HT1080 (cell line): ENCODE data around the gene TLCD3B. TPM values are rescaled to one million over a fixed set of nuclear protein-coding genes. Genes with fewer than 3 reads are reported as not detected.

Source experiments
- DNase-seq: peaks from one replicate; pipeline ENCODE4 v3.0.0-alpha.2; 2015; ENCODE audit warnings: low read depth
- total RNA-seq: library from RNA; depleted of rRNA; stranded (reverse); fragments of >200 nt; shearing (Covaris generic); gene quantifications from 2 replicates; pipeline ENCODE4 v1.2.3, GENCODE V29; 2014

The TLCD3B gene
- total RNA-seq, 1 experiment from 2014 or later, result 0.11 TPM

DNA sequence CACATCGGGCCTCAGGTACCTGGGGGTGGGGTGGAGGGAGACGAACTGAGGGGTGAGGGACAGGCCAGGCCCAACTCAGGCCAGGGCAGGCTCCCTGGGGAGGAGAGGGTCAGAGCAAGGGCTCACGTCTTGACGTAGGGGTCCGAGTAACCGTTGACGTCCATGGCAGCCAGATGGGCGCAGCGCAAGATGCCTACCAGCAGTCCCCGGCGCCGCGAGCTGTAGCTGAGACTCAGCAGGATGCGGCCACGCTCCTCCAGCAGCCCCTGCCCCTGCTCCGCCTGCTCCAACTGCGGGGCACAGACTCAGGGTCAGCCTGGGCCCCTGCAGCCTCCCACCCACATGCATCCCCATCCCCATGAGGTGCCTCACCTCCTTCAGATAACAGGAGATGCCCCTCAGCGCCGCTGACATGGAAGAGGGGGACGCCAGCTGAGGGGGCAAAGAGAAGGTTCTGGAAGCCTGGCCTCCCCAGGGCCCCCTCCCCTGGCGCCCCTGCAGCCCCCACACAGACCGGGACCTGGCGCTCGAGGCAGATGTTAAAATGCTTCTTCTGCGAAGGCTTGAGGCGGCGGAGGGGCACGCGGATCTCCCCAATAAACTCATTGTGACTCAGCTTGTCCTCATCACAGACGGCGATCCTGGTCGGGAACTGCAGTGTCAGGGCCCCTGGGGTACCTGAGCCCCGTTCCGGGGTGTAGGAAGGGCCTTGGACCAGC is 24.3 kb downstream of the TLCD3B start:
- DNase-seq, result no peak

DNA sequence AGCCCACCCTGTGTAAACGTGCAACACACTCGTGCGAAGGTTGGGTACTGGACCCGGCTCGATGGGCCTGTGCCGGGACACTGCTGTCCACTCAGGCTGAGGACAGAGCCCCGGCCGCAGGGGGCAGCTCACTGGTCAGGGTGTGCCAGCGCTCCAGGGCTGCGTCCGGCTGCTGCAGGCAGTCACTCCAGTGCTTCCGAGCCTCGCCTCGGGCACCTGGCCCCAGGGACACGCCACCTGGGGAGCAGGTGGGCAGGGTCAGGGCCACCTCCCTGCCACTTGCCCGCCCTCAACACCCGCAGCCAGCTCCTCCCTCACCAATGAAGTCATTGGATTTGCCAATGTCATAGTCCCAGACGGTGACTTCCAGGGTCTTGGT is 25.0 kb downstream of the TLCD3B start:
- DNase-seq, result no peak

DNA sequence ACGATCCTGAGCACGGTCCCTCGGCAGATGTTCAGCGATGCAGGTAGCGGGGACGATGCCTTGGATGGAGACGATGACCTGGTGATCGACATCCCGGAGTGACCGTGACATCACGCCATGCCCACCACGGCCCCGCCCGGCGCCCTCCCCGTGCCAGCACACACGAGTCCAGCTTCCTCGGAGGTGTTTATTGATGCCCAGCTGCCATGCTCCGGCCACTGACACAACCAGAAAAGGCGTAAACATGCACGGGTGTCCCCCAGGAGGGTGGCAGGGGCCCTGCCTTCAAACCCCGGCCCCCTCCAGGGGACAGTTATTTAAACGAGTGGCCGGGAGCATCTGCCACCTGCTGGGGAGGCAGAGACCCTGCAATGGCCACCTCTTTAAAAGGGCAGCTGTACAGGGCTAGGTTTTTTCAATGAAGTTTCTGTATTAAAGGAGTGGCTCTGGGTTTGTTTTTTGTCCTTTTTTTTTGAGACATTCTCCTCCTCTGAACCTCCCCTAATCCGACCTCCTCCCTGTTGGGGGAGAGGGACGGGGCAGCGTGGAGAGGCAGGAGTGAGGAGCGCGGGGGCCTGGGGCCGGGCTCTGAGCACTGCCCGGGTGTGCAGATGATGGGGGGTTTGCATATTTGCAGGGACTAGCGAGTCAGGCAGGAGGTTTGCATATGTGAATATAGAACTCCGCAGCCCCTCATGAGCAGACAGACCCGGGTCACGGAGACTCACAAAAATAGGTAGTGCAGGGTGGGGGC is 25.6 kb downstream of the TLCD3B start:
- DNase-seq, result peak; percentile 23

DNA sequence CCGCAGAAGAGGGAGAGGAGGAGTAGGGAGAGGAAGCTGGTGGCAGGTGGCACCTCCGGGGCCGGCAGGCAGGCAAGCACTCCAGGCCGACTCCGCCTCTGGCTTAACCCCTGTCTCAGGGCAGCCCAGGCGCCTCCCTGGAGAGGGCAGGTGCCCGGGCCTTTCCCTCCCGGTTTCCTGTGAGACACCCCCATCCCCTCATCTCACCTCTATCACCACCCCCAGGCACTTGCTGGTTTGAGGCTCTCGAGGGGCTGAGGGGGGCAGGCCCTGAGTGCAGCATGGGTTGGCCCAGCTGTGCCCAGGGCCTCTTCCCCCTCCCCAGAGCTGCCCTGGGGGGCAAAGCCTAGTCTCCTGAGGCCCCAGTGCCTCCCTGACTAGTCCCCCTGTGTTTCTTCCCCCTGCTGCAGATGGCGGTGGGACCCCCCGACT is 26.2 kb downstream of the TLCD3B start:
- DNase-seq, result no peak

DNA sequence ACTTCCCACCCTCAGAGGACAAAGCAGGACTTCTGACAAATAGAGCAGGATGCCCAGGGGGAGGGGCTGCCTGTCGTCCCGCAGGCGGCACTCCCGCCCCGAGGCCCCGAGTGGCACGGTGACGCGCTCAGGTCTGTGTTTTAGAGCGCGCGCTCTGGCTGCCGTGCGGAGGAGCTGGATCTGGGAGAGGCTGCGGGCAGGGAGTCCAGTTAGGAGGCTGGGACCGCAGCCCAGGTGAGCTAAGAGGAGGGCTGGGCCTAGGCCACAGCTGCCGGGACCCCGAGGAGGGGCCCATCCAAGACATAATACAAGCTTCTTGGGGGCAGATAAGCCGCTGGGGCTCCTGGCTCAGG is 26.7 kb downstream of the TLCD3B start:
- DNase-seq, result no peak

DNA sequence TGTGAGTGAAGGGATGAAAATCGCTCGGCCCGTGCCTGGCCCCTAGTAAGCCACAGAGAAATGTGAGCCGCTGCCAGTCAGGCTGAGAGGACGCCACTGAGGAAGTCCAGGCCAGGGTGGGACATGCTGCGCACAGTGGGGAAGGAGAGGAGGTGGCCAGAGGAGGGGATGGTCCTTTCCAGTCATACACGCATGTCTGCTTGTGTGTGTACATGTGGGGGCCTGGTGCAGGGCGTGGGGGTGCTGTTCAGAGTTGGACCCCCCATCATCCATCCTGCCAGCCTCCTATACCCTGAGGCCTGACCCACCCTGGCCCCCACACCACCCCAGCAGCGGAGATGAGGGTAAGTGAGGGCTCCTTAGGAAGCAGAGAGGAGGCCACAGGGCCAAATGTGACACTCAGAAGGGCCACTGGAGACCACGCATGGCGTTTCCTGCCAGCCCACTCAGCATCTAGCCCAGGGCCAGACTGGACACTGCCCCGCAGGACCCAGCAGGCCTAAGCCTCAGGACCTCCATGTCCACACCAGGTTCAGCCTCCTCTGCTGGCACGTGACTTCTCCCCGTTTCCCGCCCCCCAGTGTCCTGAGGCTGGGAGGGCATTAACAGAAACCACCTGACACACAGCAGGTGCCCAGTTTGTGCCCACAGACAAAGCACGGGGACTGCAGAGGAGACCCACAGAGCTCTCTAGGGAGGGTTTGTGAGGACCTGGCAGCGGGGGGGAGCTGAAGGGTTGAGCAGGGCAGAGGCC is 27.2 kb downstream of the TLCD3B start:
- no peak for DNase-seq

DNA sequence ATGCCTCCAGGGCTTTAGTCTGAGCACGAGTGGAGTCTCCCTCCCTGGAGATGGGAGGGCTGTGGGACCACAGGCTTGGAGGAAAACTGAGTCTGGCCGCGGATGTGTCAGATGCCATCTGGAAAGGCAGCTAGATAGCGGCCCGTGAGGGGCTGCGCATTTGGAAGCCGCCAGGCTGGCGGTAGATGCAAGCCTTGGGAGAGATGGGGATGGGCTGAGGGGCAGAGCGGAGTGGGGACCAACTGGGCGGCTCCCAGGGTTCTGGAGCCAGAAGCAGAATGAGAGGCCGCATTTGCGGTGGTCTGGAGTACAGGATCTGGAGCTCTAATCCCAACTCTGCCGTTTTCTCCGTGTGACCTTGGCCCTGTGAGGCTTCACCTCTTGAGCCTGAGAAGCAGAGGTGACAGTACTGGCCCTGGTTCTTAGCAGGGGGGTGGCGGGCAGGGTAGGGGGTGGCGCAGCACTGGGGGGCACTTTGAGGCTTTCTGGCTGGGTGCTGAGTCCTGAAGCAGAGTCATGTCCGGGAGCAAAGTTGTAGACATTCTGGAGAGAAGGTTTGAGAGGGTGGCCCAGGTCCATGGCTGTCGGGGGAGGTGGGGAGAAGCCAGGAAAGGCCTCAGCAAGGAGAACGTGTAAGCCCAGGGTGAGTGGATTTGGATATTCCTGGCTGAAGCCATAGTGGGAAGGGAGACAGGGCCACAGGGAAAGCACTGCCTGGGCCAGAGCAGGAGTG is 28.3 kb downstream of the TLCD3B start:
- no peak for DNase-seq

DNA sequence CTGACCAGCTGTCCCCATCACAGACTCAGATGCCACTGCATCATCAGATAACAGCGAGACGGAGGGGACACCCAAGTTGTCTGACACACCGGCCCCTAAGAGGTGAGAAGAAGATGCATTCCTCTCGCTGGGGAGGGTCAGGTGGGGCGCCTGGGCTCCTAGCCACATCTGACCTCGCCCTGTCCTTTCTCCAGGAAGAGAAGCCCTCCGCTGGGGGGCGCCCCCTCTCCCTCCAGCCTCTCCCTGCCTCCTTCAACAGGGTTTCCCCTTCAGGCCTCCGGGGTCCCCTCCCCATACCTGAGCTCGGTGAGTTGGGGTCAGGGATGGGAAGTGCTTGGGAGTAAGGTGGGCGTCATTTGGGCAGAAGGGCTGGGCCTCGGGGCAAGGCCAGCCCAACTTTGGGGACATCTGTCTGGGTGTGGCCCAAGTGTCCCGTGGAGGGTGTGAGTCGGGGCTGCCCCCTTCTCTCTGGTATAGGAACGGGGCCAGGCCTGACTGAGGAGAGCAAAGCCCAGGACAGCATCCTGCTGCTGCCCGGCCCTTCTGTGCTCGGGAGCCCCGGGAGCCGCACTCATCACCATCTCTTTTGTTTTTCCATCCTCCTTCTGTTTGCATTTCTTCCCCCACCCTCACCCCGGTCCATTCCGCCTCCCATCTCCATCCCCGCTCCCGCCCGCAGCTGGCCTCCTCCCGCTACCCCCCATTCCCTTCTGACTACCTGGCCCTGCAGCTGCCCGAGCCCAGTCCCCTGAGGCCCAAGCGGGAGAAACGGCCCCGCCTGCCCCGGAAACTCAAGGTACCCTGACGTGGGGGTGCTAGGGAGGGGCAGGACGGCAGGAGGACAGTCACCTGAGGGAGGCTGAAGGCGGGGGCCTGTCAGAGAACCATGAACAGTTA is 30.1 kb downstream of the TLCD3B start:
- DNase-seq, result no peak

DNA sequence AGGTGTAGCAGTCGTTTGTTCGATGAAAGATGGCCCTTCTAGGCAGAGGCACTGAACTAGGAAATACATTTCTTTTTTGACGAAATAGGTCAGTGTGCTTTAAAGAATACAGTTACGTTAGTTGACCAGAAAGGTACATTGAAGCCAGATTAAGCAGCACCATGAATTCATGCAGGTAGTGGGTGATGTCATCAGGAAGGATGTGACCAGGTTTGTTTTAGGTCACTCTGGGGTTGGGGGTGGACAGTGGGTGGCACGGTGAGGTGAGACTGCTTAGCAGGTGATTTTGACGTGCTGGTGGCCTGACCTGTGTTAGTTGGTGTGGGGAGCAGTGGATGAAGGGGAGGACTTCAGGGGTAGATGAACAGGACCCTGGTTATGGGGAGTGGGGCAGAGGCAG is 31.5 kb downstream of the TLCD3B start:
- no peak for DNase-seq

DNA sequence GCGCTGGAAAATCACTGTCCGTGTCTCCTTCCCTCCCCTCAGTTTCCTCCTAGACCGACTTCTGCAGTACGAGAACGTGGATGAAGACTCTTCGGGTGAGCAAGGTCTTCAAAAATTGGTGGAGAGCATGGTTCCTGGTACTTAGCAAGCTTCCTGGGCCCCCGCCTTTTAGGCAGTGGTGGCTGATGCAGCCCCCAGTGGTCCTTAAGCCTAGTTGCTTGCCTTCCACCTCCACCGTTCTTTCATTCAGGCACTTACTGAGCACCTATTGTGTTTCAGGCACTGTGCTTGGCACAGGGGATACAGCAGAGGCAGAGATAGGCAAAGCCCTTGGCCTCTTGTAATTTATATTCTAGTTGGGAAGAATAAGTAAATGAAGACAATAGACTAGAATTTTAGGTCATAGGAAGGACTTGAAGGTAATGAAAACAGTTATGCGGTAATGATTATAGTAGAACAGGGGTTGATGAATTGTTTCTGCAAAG is 34.3 kb downstream of the TLCD3B start:
- no peak for DNase-seq

DNA sequence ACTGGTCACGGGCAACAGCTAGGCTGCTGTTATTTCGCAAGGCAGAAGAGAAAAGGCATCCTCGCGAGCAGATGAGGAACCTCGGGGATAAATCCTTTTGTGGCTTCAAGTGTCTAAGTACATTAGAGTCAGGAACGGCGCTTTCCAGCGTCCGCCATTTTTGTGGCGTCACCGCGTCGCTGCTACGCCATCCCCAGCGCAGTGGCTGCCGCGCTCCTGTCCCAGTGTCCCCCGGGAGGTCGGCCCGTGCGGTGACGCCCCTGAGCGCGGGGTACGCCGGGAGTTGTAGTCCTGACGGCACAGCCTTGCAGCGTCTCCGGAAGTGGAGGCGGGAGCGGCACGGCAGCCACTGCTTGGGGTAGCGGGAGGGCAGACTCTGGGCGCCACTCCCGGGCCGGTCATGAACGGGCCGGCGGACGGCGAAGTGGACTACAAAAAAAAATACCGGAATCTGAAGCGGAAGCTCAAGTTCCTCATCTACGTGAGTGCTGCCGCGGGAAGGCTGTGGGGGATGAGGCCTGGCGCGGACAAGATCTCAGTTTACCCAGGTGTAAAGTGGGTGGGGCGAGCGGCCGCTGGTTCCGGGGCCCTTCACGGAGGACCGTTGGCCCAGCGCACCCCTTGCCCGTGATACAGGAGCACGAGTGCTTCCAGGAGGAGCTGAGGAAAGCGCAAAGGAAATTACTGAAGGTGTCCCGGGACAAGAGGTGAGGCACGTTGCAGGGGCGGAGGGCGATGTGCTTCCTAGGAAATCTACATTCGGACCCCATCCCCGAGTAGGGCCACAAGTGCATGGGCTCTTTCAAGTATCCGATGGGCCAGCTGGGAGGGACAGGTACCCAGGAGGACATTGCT is 34.9 kb downstream of the TLCD3B start, which contains the start of gene INO80E:
TSS of gene INO80E (plus strand) at position 331 of the 855 bp plus-strand sequence. CDS start at position 401, 70 bp downstream.
- peak; percentile 92 for DNase-seq

DNA sequence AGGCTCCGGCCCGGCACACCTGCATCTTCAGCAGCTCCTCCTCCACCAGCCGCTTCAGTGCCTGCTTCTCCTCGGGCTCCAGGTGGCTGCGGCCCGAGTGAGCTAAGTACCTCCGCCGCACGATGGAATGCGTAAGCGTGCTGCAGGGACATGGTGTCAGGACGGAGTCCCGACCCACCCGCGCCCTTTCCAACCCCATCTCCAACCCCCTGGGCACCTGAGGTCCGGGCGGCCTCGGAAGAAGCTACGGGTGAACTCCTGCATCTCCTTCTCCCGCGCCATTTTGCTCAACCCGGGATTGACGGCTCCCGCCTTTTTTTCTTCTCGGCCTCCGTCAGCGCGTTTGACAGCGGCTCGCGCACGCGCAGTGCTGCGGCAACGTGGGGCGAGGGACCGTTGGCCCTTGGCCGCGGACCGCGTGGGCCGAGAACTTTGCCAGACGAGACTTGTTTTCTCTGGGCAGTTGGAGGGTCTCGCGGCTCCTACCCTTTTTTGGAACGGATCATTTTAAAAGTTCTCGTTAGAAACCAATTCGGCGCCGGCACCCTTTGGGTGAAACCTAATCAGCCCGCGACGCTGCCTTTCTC is 35.7 kb downstream of the TLCD3B start, which contains the start of gene HIRIP3:
TSS of gene HIRIP3 (minus strand) at position 294 of the 587 bp plus-strand sequence. CDS start at position 282, 12 bp downstream.
- peak; percentile 71 for DNase-seq

DNA sequence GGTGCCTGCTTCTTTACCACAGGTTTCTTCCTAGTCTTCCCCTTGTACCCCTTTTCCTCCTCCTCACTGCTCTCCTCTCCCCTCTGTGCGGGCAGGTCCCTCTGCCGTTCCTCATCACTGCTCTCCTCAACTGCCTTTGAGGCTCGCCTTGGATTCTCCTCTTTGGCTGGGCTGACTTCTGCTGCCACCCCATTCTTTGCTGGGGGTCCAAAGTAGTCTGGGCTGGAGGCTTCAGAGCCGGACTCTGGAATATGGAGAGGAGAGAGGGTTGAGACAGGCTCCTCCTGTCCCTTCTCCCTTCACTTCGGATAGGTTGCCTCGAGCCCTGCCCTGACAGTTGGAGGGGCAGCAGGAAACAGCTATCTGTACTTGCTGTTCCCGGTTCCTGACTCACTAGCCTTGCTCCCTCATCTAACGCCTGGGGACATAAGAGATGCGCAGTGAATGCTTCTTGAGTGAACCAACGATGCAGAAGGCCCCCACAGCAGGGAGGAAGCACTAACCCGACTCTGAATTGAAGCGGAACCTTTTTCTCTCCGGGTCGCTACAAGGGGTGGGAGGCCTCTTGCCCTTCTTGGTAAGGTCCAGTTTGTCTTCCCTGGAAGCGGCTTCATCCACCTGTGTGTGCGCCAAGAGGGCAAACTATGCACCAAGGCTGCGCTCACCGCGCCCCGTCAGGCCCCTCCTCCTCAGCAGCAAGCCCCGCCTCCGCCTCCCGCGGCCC is 36.3 kb downstream of the TLCD3B start:
- peak; percentile 53 for DNase-seq

DNA sequence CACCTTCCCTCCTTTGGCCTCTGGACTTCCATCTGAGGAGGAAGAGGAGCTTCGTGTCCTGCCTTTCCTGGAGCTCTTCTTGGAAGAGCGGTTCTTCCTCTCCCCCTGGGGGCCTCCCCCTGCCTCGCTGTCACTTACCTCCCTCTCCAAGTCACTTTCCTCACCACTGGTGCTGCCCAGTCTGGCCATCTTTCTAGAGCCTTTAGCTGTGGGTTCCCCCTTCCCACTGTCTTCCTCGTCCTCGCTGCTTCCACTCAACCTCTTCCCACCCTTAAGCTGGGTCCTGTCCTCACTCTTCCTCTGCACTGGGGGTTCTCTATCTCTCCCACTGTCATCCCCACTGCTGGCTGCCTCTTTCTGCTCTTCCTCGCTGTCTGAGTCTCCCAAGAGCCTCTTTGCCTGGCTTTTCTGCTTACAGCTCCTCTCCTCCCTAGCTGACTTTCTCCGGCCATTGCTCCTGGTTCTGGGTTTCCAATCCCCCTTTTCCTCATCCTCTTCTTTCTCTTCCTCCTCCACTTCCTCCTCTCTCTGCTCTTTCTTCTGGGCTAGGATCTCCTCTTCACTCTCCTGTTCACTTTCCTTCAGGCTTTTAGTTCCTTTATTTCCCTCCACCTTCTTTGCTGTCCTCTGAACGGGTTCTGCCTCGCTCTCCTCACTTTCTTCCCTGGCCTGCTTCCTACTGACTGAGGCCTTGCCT is 37.0 kb downstream of the TLCD3B start:
- no peak for DNase-seq

DNA sequence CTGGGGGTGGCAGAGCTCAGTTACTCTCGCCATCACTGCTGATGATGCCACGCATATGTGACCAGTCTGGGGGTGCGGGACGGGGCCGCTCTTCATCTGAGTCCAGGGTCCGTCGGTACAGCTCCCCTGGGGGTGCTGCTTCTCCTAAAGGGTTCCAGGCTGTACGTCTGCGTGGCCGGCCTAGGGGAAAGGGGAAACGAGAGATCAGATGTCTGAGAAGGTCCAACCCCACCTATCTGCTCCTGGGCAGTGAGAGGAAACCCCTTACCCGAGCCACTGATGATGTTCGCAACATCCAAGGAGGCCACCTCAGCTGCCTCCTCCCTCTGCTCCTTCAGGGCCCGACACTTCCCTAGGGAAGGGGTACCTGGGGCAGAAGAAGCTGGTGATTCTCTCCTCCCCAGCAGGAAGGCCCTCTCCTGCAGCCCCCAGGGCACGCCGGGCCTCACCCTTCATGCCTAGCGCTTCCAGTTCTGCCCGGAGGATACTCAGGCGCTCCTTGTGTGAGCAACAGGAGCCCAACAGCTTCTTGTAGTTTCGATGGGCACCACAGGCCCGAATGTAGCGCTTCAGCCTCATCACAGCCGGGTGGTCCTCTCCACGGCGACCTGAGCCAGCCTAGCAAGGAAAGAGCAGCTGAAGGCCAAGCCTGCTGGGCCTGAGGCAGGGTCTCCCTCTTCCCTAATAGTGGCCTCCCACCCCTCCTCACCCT is 37.7 kb downstream of the TLCD3B start:
- no peak for DNase-seq

DNA sequence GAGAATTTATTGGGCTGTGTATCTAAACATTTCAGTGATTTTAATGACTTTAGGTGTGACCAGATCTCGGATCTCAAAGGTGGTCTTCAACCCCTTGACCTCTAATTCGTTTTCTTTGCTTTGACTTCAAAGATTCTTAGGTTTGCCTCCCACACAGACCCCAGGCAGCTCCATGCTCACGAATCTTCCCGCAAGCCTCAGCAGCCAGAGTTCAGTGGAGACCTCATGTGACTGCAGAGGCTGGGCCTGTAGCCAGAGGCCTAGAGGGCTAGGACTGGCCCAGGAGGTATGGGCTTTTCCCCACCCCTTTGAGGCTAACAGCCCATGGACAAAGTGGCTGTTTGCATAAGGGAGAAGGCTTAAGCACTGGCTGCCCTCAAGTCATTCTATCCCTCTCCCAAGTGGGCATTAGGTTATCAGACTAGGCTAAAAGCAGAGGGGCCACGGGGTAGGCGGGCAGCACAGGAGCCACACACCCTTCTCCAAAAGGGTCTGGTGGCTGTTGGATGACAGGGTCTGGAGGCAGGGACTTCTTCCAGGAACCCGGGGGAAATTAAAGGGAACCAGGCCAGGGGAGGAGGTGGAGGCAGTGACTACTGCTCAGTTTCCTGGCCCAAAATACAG is 38.6 kb downstream of the TLCD3B start:
- DNase-seq, result no peak
